Effector CD8-positive, alpha-beta T cell (primary cell): ENCODE measurements around the gene LIMD2.

Experiments
- DNase-seq: peaks from one replicate; lab custom pipeline; 2025; lab: John Stamatoyannopoulos, UW

The LIMD2 gene

DNA sequence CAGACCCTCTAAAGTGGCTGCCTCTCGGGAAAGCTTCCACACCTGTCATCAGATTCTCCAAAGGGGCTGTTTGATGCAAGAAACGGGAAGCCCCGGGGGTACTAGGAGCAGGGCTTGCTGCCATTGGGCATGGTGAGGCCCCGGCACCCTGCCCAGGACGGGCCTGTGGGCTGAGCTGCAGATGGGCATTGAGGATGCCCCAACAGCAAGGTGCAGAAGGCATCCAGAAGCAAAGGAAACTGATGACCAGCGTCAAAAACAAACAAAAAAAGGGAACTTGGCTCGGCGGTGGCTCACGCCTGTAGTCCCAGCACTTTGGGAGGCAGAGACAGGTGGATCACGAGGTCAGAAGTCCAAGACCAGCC lies 1.5 kb upstream of the LIMD2 start:
- no peak for DNase-seq

DNA sequence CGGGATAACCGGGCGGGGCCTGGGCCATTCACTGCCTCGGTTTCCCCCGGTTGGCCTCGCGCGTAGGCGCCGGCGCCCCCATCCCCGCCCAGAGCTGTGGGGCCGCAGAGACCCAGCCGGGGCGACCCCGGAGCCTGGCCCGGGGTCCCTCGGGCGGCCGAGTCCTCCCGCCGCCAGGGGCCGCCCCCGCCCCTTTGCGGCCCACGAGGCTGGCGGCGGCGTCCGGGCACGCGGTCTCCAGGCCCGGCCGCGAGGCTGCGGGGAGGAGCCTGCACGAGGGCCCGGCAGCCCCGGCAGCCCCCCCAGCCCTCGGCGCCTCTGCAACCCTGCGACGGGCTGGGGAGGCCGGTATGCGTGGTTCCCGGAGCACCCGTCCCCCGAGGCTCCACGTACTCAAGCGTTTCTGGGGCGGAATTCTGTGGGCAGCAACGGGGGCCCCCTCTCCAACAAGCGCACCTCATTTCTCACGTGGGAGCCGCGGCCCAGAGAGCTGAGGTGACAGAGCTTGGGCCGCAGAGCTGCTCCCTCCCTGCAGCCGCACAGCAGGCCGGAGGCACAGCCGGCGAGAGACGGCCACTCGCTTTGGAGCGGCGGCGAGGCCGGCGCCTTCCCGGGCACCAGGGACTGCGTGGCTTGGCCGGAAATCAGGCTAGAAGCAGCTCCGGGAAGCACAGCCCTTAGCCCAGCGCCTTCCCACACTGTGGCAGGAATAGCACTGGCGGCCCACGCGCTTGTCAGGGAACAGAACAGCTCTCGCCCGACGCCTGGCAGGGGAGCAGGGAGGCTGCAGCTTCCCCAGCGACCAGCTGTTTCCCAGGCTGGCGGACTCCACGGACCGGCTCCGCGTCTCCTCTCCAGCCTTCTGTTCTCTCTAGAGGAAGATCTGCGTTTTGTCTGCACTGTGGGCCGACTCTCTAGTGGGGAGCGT lies 867 bp upstream of the LIMD2 start:
- peak; percentile 31 for DNase-seq

DNA sequence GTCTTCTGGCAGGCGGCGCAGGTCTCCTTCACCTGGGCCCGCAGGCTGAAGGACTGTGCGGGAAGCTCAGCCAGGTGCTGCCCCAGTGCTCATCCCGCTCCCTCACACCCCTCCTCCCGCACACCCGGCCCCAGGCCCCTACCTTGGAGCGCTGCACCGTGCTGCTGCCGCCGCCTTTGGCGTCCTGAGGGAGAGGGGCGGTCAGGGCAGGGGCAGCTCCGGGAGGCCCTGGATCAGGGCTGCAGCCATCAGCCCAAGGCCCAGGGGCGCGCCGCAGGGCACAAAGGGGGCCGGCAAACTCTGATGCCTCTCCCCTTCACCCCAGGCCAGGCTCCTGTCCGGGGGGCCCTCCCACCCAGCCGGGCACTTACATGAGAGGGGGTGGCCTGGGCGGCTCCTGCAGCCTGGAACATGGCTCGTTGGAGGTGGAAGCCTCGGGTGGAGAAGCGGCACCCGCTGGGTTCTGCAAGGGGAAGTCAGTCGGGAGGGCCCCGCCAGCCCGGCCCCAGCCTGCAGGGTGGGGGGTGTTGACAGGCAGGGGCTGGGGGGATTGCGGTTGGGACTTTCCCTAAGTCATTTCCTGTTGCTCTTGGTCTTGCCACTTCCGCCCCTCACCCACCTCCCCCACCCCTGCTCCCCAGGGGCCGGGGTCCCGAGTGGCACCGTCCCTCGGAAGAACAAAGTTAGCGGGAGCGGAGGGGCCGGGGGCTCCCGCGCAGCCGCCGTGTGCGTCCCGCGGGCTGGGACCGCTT lies 863 bp downstream of the LIMD2 start:
- peak; percentile 76 for DNase-seq

DNA sequence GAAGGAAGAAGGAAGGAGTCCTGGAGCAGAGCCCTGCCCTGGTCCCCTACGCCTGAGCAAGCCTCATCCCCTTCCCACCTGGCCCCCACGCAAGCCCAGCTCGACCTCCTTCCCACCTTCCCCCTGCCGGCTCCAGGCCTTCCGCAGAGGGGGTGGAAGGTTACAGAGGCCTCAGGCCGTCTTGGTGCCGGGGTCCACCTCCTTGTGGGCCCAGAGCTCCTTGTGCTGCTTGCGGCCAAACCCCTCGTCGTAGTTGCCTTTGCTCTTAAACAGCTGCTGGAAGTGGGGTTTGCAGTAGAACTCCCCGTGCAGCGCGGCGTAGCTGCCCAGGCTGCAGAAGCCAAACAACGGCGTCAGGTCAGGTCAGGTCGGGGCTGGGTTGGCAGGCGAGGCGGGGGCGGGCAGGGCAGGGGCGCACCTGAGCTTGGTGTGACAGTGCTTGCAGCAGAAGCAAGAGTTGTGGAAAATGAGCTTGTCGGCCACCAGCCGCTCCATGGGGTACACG lies 1.5 kb downstream of the LIMD2 start:
- no peak for DNase-seq

DNA sequence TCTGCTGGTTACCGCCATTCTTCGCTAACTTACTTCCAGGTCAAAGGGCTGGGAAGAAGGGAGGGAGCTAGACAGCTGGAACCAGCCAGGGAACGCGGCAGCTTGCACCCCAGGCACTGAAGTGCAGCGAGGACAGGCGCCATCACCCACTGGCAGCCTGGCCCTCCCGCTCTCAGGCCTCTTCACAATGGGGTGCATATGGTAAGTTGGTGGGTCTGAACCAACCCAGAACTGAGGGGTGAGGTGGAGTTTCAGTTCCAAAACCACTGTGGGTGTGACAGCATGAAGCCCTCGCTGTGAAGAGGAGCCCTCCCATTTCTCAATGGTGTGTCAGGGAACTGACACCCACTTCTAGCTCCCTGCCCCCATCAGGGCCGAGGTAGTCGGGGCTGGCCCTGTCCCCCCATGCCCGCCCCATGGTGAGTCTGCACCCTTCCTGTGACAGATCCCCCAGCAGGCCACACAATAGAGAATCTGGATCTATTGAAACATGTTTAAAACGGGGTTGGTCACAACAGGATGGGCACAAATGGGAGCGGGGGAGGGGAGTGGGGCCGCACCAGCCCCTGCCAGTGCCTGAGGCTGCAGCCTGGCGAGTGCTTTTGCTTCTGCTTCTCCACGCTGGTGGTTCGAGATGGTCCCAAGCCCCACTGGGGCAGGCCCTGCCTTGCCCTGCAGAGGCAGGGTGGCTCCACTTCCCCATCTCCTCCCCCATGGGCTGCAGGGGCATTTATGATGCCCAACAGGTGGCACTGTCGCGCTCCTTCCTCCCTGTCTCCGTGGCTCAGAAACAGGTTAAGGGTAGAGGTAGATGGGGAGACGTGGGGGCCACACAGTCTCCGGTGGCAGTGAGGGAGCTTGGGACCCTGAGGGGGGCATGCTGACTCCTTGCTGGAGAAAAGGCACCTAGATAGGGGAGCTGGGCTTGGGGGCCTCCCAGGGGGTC lies 2.3 kb downstream of the LIMD2 start:
- peak; percentile 79 for DNase-seq

DNA sequence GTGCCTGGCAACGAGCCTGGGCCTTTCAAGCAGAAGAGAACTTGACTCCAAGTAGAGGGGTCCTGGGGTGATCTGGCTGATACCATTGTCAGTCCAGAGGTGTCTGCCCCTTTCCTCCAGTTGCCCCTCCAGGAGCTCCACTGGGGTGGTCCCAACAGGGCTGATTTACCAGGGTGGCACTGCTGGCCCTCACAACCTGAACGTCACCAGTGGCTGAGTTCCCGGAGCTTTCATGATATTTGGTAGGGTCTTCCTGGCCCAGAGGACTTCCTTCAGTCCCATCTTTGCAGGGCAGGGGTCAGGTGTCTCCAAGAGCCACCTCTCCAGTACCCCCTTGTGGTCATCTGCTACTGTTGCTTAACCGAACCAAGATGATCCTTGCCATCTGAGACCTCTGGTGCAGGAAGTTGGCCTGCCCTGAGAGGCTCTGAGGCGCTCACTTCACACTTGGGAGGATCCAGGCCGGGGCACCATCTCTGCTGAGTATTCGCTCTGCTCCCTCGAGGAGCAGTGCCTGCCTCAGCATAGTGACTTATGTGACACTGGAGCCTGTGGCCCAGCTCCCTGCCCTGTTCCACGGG lies 3.5 kb downstream of the LIMD2 start:
- DNase-seq, result no peak

DNA sequence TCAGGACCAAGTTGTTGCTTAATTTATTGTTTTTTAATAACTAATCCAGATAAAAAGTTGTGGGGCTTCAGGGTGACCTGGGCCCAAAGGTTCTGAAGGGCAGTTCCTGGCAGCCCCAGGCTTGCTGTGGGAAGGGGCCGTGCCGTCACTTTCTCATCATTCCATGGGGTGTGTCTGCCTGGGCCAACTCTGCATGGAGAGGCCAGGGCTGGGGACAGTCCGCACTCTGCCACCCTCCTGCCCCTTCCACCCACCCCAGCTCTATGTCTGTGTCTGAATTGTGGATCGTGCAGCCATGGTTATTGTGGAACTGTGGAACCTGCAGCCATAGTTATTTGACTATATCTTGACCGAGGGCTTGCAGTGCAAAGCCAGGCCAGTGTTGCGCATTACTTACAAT lies 4.0 kb downstream of the LIMD2 start:
- DNase-seq, result no peak

DNA sequence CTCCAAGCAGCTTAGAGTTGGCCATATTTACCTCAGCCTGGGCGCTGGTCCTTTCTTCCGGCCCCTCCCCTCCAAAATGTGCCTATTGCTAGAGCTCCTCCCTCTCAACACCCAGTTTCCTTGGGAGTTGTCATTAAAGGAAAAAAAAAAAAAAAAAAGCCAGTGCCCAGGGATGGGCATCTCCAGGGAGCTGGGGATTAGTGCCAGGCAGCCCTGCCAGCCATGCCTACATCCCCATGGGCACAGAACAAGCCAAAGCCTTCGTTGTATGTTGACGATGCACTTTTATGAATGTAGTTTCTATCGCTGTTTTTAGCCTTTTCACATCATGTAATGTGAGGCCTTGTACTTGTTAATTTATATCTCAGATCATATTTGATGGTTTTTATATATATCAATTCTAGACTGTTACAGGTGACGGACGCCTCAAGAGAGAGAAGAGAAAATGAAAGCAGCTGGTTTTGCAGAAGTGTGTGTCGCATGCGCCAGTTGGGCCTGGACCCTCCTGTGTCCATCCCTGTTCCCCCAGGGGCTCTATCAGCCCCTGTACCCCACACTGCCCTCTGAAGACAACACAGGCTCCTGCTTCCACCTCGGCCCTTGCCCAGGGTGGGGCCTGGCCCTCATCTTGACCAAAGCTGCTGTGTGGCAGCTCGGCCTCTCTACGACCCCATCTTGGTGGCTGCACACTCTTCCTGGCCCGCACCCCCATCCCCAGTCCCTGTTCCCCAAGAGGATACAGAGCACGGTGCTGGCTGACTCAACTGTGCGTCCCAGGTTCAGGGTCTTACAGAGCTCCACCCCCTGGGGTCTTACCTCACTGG lies 4.8 kb downstream of the LIMD2 start:
- no peak for DNase-seq

DNA sequence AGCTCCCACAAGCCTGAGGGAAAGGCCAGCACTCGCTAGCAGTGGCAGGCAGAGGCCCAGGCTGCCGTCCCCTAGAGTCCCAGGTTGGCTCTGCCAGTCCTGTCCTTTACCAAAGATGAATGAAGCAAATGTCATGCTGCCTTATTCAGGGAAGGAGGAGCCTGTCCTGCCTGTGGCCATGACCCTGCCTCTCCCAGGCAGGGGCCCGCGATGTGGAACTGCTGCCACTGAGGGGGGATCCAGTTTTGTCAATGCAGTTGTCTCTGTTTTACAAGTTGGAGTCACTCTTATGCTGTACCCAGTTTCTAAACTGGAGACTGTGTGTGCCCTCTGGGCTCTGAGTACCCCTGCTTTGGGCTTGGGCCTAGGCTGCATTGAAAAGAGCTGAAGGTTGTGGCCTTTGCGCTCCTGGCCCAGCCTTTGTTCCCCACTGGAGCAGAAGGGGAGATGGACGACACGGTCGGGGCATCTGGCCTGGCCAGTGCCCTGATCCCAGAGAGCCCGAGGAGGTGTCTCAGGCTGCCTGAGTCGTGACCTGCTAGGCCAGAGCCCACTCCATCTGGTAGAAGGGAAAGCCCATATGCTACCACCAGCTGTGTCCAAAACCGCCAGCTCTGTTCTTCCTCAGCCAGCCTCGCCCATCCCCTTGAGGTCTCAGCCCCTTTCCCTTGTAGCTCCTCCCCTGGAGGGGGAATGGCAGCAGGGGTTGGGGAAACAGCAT lies 5.5 kb downstream of the LIMD2 start:
- no peak for DNase-seq

DNA sequence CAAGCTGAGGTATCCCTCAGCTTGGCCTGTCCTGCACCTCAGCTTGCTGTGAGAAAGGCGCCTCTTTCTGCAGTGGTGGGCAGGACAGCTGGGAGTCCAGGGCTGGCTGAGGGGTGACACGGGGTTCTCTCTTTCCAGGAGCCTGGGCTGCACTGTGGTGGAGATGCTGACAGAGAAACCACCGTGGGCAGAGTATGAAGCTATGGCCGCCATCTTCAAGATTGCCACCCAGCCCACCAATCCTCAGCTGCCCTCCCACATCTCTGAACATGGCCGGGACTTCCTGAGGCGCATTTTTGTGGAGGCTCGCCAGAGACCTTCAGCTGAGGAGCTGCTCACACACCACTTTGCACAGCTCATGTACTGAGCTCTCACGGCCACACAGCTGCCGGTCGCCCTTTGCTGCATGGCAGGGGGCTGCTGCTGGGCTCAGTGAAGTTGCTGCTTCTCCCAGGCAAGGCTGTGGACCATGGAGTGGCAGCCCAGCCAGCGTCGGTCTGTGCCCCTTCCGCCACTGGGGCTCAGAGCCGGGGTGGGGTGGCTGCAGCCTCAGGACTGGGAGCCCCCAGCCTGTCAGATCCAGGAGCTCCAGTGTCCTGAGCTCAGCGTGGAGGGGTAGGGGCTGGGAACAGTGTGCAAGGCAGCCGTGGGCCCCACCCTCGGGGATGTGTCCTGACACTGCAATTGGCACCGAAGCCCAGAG lies 6.4 kb downstream of the LIMD2 start:
- no peak for DNase-seq

DNA sequence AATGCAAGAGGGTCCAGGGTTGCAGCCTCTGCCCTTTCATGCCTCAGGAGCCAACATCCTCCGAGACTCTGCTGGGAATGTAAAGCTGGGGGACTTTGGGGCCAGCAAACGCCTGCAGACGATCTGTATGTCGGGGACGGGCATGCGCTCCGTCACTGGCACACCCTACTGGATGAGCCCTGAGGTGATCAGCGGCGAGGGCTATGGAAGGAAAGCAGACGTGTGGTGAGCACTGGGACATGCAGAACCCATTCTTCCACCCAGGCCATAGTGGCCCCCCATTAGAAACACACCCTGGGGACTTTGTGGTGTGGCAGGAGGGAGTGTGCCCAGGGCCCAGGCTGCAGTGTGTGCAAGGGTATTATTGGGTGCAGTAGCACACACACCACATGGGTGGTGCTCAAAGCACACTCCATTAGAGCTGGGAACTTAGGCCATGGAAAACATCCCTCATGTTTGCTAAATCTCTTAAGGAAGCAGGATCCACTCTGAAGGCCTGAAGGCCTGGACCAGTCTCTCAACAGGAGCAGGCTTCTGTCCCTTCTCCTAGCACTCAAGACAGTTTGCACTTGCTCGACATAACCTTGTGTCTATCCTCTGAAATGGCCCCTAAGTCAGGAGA lies 7.6 kb downstream of the LIMD2 start:
- DNase-seq, result no peak

DNA sequence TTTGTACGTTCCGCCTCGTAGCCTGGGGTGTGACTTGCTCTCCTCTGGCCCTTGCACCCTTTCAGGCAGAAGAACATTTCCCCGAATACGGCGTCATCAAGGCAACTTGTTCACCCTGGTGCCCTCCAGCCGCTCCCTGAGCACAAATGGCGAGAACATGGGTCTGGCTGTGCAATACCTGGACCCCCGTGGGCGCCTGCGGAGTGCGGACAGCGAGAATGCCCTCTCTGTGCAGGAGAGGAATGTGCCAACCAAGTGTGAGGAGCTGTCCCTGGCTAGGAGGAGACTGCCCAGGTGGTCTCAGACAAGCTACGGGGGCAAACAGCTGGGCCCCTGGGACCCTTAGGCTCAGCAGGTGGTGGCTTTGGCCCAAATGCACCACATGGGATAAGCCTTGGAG lies 10.4 kb downstream of the LIMD2 start:
- no peak for DNase-seq

DNA sequence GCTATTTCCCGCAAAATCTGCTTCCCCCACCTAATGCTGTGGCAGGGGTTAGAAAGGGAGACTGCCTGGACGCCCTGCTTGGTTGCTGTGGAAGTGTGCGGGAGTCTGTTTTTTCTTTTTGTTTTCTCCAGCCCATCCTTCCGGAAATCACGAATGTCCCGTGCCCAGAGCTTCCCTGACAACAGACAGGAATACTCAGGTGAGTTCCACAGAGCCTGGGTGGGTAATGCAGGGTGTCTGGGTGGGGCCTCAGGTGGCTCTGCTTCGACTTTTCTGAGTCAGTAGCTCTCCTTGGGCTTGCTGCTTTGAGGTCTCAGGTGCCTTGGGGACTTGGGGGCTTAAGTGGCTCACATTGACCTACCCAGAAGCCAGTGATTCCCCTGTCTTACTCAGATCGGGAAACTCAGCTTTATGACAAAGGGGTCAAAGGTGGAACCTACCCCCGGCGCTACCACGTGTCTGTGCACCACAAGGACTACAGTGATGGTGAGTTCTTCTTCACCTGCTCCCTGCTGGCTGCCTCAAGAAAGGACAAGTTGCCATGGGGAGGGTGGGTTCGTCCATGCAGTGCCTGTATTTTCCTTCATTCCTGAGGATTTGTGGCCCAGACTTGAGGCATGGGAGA lies 11.4 kb downstream of the LIMD2 start:
- DNase-seq, result no peak

DNA sequence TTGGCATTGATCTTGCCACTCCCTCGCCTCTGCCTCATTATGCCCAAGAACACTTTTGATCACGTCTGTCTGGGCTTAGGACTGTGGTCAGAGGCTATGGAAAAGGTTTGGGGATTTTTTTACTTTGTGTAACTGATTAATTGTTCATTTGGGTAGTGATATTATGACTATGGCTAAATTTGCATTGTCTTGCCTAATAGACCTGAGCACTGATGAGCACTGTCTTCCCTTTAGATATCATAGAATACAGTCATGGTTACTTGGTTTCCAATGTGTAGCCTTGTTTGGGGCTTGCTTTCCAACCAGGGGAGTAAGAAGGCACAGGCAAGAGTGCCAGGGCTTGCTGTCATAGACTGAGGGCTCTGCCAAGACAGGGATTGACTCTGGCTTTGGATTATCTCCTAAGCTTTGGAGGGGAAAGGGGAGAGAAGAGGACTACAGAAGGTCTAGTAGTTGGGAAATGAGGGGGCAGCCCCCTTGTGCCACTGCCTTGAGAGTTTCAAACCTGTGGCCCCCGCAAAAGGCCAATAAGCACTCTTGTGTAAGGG lies 13.7 kb downstream of the LIMD2 start:
- no peak for DNase-seq

DNA sequence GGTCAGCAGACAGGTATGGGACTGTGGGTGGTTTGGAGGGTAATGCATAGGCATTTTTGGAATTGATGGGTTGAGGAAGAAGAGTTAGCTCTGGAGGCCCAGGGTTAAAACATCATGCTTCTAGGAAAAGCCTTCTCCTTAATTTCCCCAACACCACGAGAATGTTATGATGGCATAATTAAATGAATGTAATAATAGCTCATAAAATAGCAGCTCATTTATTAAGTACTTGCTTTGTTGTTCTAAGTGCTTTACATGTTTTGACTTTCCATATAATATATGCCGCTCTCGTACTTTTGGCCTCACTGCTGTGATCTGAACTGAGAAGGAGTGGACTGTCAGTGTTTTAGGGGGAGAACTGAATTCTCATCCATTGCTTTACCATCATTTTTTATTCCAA lies 14.3 kb downstream of the LIMD2 start:
- DNase-seq, result no peak

DNA sequence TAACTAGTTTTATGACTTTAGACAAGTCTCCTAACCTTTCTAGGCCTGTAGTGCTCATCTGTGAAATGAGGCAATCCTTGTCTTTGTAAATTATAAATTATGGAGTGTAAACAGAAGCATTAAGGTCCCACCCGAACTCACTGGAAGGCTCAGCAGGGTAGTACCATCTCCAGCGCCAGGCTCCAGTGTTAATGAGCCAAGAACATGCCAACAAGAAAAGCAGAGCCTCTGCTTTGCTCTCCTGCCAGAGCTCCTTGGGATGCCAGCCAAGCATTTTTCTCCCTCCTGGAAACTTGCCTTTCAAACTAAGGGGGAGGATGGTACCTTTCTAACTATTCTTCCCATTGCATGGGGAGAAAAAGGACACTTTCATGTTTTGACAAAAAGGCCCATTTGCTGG lies 14.9 kb downstream of the LIMD2 start:
- no peak for DNase-seq

DNA sequence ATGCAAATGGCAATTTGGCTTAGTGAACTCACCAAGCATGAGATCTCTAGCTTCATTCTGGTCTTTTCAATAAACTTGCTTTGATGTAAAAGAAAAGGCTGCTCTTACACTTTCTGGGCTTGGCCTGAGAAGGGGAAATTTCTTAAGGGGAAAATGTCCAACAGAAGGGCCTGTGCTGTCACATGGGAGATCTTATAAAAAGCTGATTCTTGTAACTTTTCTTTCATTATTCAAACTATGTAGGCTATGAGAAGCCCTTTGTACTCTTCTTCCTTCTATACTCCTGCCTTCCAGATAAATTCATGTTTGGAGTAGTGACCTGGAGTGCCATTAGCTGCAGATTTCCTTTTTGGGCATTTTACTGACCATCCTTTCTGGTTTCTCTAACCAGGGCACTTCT lies 16.9 kb downstream of the LIMD2 start:
- no peak for DNase-seq

DNA sequence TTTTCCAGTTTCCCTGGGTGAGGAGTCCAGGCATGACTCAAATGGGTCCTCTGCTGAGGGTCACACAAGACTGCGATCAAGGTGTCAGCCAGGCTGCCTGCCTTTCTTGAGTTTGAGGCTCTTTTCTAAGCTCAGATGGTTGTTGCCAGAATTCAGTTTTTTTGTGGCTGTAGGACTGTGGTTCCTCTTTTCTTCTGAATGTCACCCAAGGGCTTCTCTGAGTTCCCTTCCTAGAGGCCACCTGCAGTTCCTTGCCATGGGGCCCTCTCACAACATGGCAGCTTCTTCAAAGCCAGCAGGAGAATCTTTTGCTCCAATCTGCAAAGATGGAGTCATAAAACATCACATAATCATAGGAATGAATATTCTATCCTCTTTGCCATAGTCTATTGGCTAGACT lies 17.5 kb downstream of the LIMD2 start:
- DNase-seq, result no peak
